GM19468 (cell line): ENCODE data around the gene RBBP8NL.
"Not testable (repeated sequence)": the region's sequence is repeated elsewhere in the genome, so short reads cannot be mapped to it uniquely, and the experiment has no call there.

ENCODE experiments used
- ATAC-seq: cut with Tn5 transposase; IDR thresholded peaks from one replicate; pipeline ENCODE4 v1.9.1; 2021; ENCODE audit warnings: mild to moderate bottlenecking, moderate library complexity, moderate number of reproducible peaks; ENCODE audit not compliant: unreplicated experiment; ENCODE audit errors: extremely low read depth

The RBBP8NL gene

GRCh38 chr20:62446481-62446880 lies 19.1 kb upstream of the RBBP8NL start:
- no peak for ATAC-seq

- no peak for ATAC-seq
These were observed 18.4 kb upstream of the RBBP8NL start for GRCh38 chr20:62445553-62446340.

GRCh38 chr20:62444286-62444685 lies 16.9 kb upstream of the RBBP8NL start:
- ATAC-seq, result no peak

GRCh38 chr20:62441987-62442539 lies 14.7 kb upstream of the RBBP8NL start:
- ATAC-seq, result no peak

- ATAC-seq, result no peak
These were observed 11.9 kb upstream of the RBBP8NL start for GRCh38 chr20:62439218-62439617.

- ATAC-seq, result no peak
These were observed 10.6 kb upstream of the RBBP8NL start for GRCh38 chr20:62437927-62438326.

GRCh38 chr20:62437496-62437895 lies 10.2 kb upstream of the RBBP8NL start:
- ATAC-seq, result no peak

- no peak for ATAC-seq
These were observed 9.4 kb upstream of the RBBP8NL start for GRCh38 chr20:62436692-62437091.

- ATAC-seq, result no peak
These were observed 6.5 kb upstream of the RBBP8NL start for GRCh38 chr20:62433658-62434497.

- no peak for ATAC-seq
These were observed 3.6 kb upstream of the RBBP8NL start for GRCh38 chr20:62430866-62431447.

- ATAC-seq, result no peak
These were observed 3.0 kb upstream of the RBBP8NL start for GRCh38 chr20:62430311-62430853.

- no peak for ATAC-seq
These were observed 2.3 kb upstream of the RBBP8NL start for GRCh38 chr20:62429455-62430310.

GRCh38 chr20:62428396-62429295 lies 1.3 kb upstream of the RBBP8NL start:
- ATAC-seq, result no peak

GRCh38 chr20:62428002-62428372 lies 648 bp upstream of the RBBP8NL start:
- no peak for ATAC-seq

GRCh38 chr20:62426699-62427131 lies 624 bp downstream of the RBBP8NL start:
- no peak for ATAC-seq

- ATAC-seq, result not testable (repeated sequence)
These were observed 1.3 kb downstream of the RBBP8NL start for GRCh38 chr20:62426059-62426348.

- ATAC-seq, result no peak
These were observed 1.9 kb downstream of the RBBP8NL start for GRCh38 chr20:62425281-62426058.
